GM18498 (cell line): Measurements from ENCODE around the gene IL6R.
"Not testable (repeated sequence)": the region's sequence is repeated elsewhere in the genome, so short reads cannot be mapped to it uniquely, and the experiment has no call there.

Source experiments
- ATAC-seq: cut with Tn5 transposase; IDR thresholded peaks from one replicate; pipeline ENCODE4 v1.9.1; 2021; ENCODE audit warnings: mild to moderate bottlenecking, moderate library complexity; ENCODE audit not compliant: unreplicated experiment

IL6R gene

GRCh38 chr1:154404984-154405746 lies at the start of gene IL6R:
Gene IL6R (plus strand): TSS chr1:154405343. CDS start chr1:154405630, 287 bp downstream.
- ATAC-seq, result no peak

- ATAC-seq, result no peak
These were observed 46.6 kb upstream of the IL6R start for GRCh38 chr1:154358519-154358918.

GRCh38 chr1:154360288-154360687 lies 44.9 kb upstream of the IL6R start:
- ATAC-seq, result no peak

DNA sequence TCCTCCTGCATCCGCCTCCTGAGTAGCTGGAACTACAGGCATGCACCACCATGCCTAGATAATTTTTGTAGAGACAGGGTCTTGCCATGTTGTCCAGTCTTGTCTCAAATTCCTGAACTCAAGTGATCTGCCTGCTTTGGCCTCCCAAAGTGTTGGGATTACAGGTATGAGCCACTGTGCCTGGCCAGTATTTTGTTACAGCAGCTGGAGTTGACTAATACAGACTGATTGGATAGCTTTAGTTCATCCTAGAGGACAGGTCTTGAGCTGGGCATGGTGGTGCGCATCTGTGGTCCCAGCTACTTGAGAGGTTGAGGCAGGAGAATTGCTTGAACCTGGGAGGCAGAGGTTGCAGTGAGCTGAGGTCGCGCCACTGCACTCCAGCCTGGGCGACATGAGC lies 44.3 kb upstream of the IL6R start:
- not testable (repeated sequence) for ATAC-seq

GRCh38 chr1:154361357-154361756 lies 43.8 kb upstream of the IL6R start:
- no peak for ATAC-seq

DNA sequence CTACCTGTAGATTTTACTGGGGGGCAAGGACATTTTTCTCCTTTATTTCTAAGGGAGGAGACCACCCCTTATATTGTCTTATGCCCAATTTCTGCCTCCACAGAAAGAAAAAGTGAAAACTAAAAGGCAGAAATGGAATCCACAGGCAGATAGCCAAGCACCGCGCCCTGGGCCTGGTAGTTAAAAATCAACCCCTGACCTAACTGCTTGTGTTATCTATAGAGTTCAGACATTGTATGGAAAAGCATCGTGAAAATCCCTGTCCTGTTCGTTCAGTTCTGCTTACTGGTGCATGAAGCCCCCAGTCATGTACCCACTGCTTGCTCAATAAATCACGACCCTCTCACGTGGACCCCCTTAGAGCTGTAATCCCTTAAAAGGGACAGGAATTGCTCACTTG lies 33.7 kb upstream of the IL6R start:
- no peak for ATAC-seq

GRCh38 chr1:154373777-154374357 lies 31.3 kb upstream of the IL6R start:
- ATAC-seq, result not testable (repeated sequence)

- no peak for ATAC-seq
These were observed 25.8 kb upstream of the IL6R start for GRCh38 chr1:154379301-154379700.

GRCh38 chr1:154384650-154385489 lies 20.3 kb upstream of the IL6R start:
- ATAC-seq, result no peak

DNA sequence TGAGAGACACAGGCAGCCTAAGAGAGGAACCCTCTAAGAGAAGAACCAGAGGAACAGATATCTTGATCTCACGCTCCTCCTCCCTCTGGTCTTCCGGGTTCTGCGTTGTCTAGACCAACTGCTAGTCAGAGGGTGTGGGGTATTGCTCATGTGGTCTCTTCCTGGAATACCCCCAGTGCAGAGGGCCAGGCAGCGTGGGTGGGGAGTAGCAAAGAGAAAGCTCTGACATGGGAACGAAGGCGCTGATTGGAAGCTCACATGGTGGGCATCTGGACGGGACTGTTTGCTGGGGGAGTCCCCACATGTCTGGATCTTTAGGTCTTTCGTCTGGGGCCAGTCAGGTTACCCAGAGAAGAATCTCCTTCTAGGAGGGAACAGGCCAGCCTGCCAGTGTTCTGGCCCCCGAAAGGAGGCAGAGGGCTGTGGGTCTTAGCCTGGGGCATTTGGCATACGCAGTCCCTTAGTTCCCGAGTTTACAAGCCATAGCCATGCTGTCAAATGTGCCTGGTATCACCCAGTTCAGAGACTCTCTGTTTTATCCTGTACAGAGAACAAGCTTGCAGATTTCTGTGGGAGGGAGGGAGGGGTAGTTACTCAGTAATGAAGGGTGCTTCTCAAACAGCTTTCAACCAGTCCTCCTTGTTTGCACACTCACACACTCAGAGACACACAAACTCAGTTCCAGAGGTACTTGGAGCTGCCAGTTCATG lies 18.3 kb upstream of the IL6R start:
- ATAC-seq, result no peak

DNA sequence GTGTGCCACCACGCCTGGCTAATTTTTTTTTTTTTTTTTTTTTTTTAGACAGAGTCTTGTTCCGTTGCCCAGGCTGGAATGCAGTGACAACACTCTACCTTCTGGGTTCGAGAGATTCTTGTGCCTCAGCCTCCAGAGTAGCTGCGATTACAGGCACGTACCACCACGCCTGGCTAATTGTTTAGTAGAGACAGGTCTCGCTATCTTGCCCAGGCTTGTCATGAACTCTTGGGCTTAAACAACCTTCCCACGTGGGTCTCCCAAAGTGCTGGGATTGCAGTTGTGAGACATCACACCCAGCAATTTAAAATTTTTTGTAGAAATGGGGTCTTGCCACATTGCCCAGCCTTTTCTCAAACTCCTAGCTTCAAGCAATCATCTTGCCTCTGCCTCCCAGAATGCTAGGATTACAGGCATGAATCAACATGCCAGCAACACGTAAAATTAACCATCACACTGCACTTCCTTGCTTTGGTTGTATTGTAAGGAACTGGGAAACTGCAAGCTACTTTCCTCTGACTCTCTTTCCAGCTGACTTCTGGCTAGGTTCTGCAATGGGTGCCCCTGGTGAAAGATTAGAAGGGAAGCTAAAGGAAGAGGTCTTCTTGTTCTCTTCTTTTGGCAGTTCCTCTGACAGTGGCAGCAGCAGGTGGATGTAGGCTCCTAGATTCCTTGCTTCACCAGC lies 13.9 kb upstream of the IL6R start:
- ATAC-seq, result no peak

DNA sequence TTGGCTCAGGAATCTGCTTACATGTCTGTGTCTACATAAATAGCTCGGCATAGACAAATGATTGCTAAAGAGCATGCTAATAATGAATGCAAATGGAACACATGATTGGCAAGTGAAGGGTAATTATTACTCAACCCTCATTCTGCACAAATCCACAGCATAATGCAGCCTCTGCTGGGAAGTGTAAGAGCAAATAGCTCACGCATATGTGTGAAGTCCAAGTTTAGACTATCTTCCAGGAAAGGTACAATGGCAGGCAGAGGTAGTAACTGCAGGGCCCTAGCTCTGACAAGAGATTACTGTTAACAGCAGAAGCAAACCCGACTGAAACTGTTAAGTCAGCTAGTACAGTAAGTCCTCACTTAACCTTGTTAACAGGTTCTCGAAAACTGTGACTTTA lies 7.0 kb upstream of the IL6R start:
- ATAC-seq, result no peak

- ATAC-seq, result no peak
These were observed 6.5 kb upstream of the IL6R start for GRCh38 chr1:154398678-154399077.

DNA sequence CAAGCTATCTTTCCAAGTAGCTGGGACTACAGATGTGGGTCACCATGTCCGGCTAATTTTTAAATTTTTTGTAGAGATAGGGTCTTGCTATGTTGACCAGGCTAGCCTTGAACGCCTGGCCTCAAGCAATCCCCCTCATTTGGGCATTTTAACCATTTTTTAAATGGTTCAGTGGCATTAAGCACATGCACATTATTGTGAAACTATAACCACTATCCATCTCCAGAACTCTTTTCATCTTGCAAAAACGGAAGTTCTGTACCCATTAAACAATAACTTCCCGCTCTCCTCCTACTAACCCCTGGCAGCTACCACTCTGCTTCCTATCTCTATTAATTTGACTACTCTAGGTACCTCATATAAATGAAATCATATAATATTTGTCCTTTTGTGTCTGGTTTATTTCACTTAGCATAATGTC lies 4.8 kb upstream of the IL6R start:
- ATAC-seq, result no peak

- ATAC-seq, result no peak
These were observed 2.7 kb upstream of the IL6R start for GRCh38 chr1:154402409-154402921.

DNA sequence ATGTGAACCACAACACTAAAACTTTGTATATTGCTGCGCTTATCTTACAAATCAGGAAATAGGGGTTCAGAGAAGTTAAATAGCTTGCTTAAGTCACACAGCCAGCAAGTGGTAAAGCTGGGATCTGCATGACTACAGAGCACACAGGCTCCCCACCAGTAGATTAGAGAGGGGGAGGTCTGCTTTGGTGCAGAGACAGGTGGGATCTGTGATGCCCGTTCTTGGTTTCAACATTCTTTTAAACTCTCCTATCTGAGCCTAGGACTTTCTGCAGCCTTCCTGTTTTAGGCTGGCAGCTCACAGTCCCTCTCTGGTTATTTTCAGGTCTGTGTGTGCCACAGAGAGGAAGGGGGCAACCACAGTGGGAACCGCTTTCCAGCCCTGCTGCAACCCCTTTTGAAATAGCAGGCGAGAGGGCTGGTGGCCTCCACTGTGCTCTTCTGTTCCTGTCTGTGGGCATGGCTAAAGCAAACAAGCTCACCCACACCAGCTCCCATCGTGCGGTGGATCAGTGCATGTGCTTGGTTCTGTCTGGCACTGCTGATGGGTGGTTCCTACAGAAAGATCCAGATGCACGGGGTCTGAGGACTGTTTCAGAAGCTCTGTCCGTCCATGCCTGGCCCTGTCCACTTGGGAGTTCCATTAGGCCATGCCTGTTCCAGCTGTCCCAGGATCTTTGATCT lies 1.7 kb upstream of the IL6R start:
- no peak for ATAC-seq

DNA sequence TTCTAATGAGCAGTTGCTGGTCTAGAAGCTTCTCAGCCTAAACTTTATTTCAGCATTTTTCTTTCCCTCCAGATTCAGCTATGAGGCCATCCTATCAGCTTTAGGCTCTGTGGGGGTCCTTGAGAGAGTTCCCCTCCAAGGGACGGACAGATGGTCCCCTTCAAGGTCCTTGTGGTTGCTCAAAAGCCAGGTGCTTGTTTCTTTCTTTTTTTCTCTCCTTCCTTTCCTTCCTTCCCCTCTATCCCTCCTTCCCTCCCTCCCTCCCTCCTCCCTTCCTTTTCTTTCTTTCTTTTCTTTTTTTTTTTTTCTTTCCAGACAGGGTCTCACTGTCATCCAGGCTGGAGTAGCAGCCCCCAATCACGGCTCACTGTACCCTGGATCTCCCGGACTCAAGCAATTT lies 1.2 kb upstream of the IL6R start:
- no peak for ATAC-seq

DNA sequence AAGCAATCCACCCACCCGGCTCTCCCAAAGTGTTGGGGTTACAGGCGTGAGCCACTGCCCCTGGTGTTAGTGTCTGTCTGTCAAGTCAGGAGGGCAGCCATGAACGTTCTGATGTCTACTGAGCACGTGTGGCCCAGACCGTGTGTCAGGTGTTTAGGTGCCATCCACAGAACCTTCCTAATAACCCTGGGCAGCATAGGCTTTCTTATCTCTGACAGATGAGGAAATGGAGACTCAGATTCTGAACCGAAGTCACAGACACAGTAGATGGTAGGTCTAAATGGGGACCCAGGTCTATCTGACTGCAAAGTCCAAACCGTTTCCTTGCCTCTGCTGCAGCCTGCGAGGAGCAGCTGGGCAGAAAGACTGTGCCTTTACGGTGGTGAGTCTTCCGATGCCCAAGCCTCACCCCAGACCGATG lies 622 bp upstream of the IL6R start:
- ATAC-seq, result no peak

- ATAC-seq, result no peak
These were observed 816 bp downstream of the IL6R start for GRCh38 chr1:154405747-154406571.
